HCT116 (cell line): ENCODE results near the gene FGF21. TPM values are rescaled to one million over a fixed set of nuclear protein-coding genes. Genes with fewer than 3 reads are reported as not detected.
A peak's percentile ranks its signal among the peaks of the same experiment; 100 is the strongest.

Source experiments
- ATAC-seq: fragments of 200-7000 bp; cut with Tn5 transposase; 2 replicates; pipeline ENCODE4 v1.9.1; 2020; ENCODE audit warnings: mild to moderate bottlenecking, moderate library complexity
- BruUV-seq: library from RNA; stranded (reverse); fragments of 400-500 nt; replicated peaks from 2 replicates; lab custom pipeline; 2021; lab: Mats Ljungman, UMichigan
- CTCF ChIA-PET: fragments of 300-600 bp; sonication (Branson Sonifier 250); formaldehyde crosslinking; loops from one replicate; lab custom pipeline; 2021; ENCODE audit warnings: antibody characterized with exemption; lab: Charles Lee
- POLR2A ChIA-PET: fragments of 300-600, 350-600 bp; sonication (Branson Sonifier 250); formaldehyde crosslinking; loops from one replicate; lab custom pipeline; 2021; ENCODE audit warnings: antibody characterized with exemption; lab: Charles Lee
- RAD21 ChIA-PET, 2 experiments: fragments of 300-600 bp; sonication (Branson Sonifier 250); formaldehyde crosslinking; loops; one replicate each; lab custom pipeline; 2023; ENCODE audit warnings: low total read pairs in 2 of 2; ENCODE audit not compliant: uncharacterized antibody in 2 of 2, unreplicated experiment in 2 of 2, low non-redundant PET in 1 of 2; lab: Charles Lee
- DNase-seq: peaks from one replicate; pipeline ENCODE4 v3.0.0-alpha.2; 2010; ENCODE audit warnings: low read depth, low spot score
- H2AFZ ChIP-seq: fragments of 200-600 bp; shearing (Covaris generic), sonication (generic); 2 replicates; pipeline ENCODE4 v1.6.1; 2017; ENCODE audit warnings: low read depth, mixed run types, mixed read lengths, antibody characterized with exemption, low read length; ENCODE audit not compliant: poor library complexity, severe bottlenecking
- H3K27ac ChIP-seq: 2 replicates; pipeline ENCODE4 v1.5.1; 2012; ENCODE audit warnings: low read depth, low read length
- H3K27me3 ChIP-seq: fragments of 200-600 bp; sonication (generic); 2 replicates; pipeline ENCODE4 v1.6.1; 2016; ENCODE audit warnings: mixed run types, low read length, mixed read lengths; ENCODE audit not compliant: insufficient read depth
- H3K36me3 ChIP-seq, 2 experiments: fragments of 200-500 bp in 1 of 2; fragments of 200-600 bp in 1 of 2; sonication (Bioruptor generic) in 1 of 2; sonication (generic) in 1 of 2; 2 replicates each; pipeline versions ENCODE4 v1.5.1 to v1.6.1; 2014 to 2016; ENCODE audit warnings: low read length in 2 of 2, inconsistent platforms in 1 of 2, mixed read lengths in 1 of 2, mixed run types in 1 of 2; ENCODE audit not compliant: insufficient read depth in 2 of 2, control insufficient read depth in 1 of 2
- H3K4me1 ChIP-seq, 2 experiments: fragments of 200-600 bp in 1 of 2; sonication (generic) in 1 of 2; 2 replicates each; pipeline versions ENCODE4 v1.5.1 to v1.6.1; 2012 to 2017; ENCODE audit warnings: low read length in 2 of 2, inconsistent platforms in 1 of 2, mild to moderate bottlenecking in 1 of 2, mixed read lengths in 1 of 2, mixed run types in 1 of 2, moderate library complexity in 1 of 2; ENCODE audit not compliant: insufficient read depth in 2 of 2, control insufficient read depth in 1 of 2
- H3K4me2 ChIP-seq: fragments of 200-600 bp; sonication (generic); 2 replicates; pipeline ENCODE4 v1.6.1; 2017; ENCODE audit warnings: mixed run types, low read length, mixed read lengths
- H3K4me3 ChIP-seq, 2 experiments: fragments of 200-600 bp in 1 of 2; sonication (generic) in 1 of 2; replicated peaks in 1 of 2; 2 replicates each; pipeline ENCODE4 v1.5.1; 2011 to 2016; ENCODE audit warnings: low read length in 2 of 2, control low read depth in 1 of 2, low read depth in 1 of 2, mild to moderate bottlenecking in 1 of 2, mixed read lengths in 1 of 2, mixed run types in 1 of 2
- H3K79me2 ChIP-seq: fragments of 200-600 bp; sonication (generic); 2 replicates; pipeline ENCODE4 v1.6.1; 2017; ENCODE audit warnings: mild to moderate bottlenecking, mixed run types, low read length, moderate library complexity, mixed read lengths; ENCODE audit not compliant: insufficient read depth
- H3K9ac ChIP-seq: fragments of 200-600 bp; sonication (generic); 2 replicates; pipeline ENCODE4 v1.6.1; 2016; ENCODE audit warnings: low read length, mixed read lengths
- H3K9me2 ChIP-seq: fragments of 200-600 bp; sonication (generic), shearing (Covaris generic); 2 replicates; pipeline ENCODE4 v1.6.1; 2017; ENCODE audit warnings: mixed run types, mild to moderate bottlenecking, moderate library complexity; ENCODE audit not compliant: insufficient read depth
- H3K9me3 ChIP-seq, 2 experiments: fragments of 200-500 bp in 1 of 2; fragments of 200-600 bp in 1 of 2; sonication (Bioruptor generic) in 1 of 2; sonication (generic) in 1 of 2; 2 replicates each; pipeline ENCODE4 v1.6.1; 2014 to 2017; ENCODE audit warnings: low read length in 2 of 2, mixed read lengths in 2 of 2, inconsistent platforms in 1 of 2, low read depth in 1 of 2, mild to moderate bottlenecking in 1 of 2, mixed run types in 1 of 2, moderate library complexity in 1 of 2; ENCODE audit not compliant: control insufficient read depth in 1 of 2, insufficient read depth in 1 of 2
- H4K20me1 ChIP-seq: fragments of 200-600 bp; sonication (generic), shearing (Covaris generic); 2 replicates; pipeline ENCODE4 v1.6.1; 2017; ENCODE audit warnings: mixed run types, mild to moderate bottlenecking, moderate library complexity; ENCODE audit not compliant: insufficient read depth
- JUND ChIP-seq: IDR thresholded peaks from 2 replicates; pipeline ENCODE4 v1.6.1; 2012
- POLR2A ChIP-seq: IDR thresholded peaks from 2 replicates; pipeline ENCODE4 v1.7.0; 2011; ENCODE audit warnings: borderline replicate concordance; ENCODE audit not compliant: insufficient read depth, insufficient read length; ENCODE audit errors: extremely low read depth
- POLR2AphosphoS5 ChIP-seq: IDR thresholded peaks from 2 replicates; pipeline ENCODE4 v1.6.1; 2011; ENCODE audit warnings: mild to moderate bottlenecking, low read depth, low read length, moderate library complexity
- SIN3A ChIP-seq: IDR thresholded peaks from 2 replicates; pipeline ENCODE4 v1.6.1; 2012; ENCODE audit warnings: low read depth
- SRF ChIP-seq: IDR thresholded peaks from 2 replicates; pipeline ENCODE4 v1.6.1; 2012; ENCODE audit warnings: low read depth
- TCF7L2 ChIP-seq: IDR thresholded peaks from 2 replicates; pipeline ENCODE4 v1.7.0; 2011; ENCODE audit warnings: borderline replicate concordance, inconsistent platforms; ENCODE audit not compliant: insufficient read depth, insufficient read length; ENCODE audit errors: extremely low read depth
- YY1 ChIP-seq: IDR thresholded peaks from 2 replicates; pipeline ENCODE4 v1.6.1; 2011; ENCODE audit warnings: low read length, low read depth, moderate library complexity, mild to moderate bottlenecking; ENCODE audit not compliant: insufficient replicate concordance; ENCODE audit errors: extremely low read depth
- ZNF274 ChIP-seq: fragments of 200-500 bp; sonication (Bioruptor generic); IDR thresholded peaks from 2 replicates; pipeline ENCODE4 v1.6.1; 2014; ENCODE audit warnings: mild to moderate bottlenecking, low read depth, low read length, inconsistent platforms
- intact Hi-C: fragments of 100-400 bp; cut with micrococcal nuclease; formaldehyde crosslinking; loops from 2 replicates; pipeline ENCODE4 v1.10.0; 2022
- total RNA-seq: library from RNA; stranded (reverse); gene quantifications from one replicate; pipeline ENCODE4 v1.2.1, GENCODE V29; 2021; ENCODE audit not compliant: unreplicated experiment
- TF ChIP-seq, protein P1 (sequence below), 3 experiments: fragments of 200-600 bp in 1 of 3; sonication (generic) in 1 of 3; IDR thresholded peaks in 2 of 3; conservative IDR thresholded peaks in 1 of 3; 2 replicates each; pipeline ENCODE4 v1.5.1; 2012 to 2017; ENCODE audit warnings: low read depth in 2 of 3, low read length in 2 of 3, antibody characterized with exemption in 1 of 3, borderline replicate concordance in 1 of 3, control low read depth in 1 of 3, mild to moderate bottlenecking in 1 of 3, mixed read lengths in 1 of 3, mixed run types in 1 of 3, moderate library complexity in 1 of 3; ENCODE audit not compliant: insufficient read depth in 1 of 3
- TF ChIP-seq, protein P2 (sequence below): IDR thresholded peaks from 2 replicates; pipeline ENCODE4 v1.6.1; 2011; ENCODE audit warnings: mild to moderate bottlenecking, low read length, moderate library complexity; ENCODE audit not compliant: insufficient replicate concordance; ENCODE audit errors: extremely low read depth

FGF21 gene
- total RNA-seq, 1 experiment from 2014 or later = 0.81 TPM

DNA sequence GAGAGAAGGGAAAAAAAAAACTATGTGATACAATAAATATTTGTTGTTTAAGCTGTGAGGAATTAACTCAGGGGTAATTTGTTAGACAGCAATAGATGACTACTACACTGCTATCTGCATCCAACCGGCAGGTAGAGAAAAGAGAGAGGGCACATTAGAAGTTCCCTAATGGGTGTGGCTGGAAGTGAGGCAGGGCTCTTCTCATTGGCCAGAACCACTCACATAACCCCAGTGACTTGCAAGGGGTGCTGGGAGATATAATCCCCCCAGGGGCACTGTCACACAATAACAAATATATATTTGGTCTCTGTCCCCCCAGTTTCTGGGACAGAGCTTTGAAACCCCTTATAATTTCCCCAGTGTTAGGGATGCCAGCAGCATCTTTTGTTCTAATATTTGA is 24.3 kb downstream of the FGF21 start:
- Histone ChIP-seq H2AFZ (peak overlapping the region; percentile 56), H3K9me3 (no peaks in the 10 kb centered on the region), H3K27me3 (no peaks in the 10 kb centered on the region), H3K27ac (no peak overlapping the region), H3K9ac (no peak overlapping the region), H3K4me3 (no peak overlapping the region), H4K20me1 (no peaks in the 10 kb centered on the region), H3K36me3 (no peaks in the 10 kb centered on the region), H3K9me2 (no peaks in the 10 kb centered on the region), H3K4me2 (no peak overlapping the region), H3K4me1 (peaks cover 23 to 28% of the 10 kb centered on the region in 2 experiments; a peak in 3 of 4 replicates), H3K79me2 (no peaks in the 10 kb centered on the region)
- TF ChIP-seq TCF7L2 (no peak), SIN3A (no peak), YY1 (no peak), SRF (no peak), POLR2AphosphoS5 (no peak), JUND (no peak), POLR2A (no peak), ZNF274 (no peak)
- TF ChIP-seq, protein P1, sequence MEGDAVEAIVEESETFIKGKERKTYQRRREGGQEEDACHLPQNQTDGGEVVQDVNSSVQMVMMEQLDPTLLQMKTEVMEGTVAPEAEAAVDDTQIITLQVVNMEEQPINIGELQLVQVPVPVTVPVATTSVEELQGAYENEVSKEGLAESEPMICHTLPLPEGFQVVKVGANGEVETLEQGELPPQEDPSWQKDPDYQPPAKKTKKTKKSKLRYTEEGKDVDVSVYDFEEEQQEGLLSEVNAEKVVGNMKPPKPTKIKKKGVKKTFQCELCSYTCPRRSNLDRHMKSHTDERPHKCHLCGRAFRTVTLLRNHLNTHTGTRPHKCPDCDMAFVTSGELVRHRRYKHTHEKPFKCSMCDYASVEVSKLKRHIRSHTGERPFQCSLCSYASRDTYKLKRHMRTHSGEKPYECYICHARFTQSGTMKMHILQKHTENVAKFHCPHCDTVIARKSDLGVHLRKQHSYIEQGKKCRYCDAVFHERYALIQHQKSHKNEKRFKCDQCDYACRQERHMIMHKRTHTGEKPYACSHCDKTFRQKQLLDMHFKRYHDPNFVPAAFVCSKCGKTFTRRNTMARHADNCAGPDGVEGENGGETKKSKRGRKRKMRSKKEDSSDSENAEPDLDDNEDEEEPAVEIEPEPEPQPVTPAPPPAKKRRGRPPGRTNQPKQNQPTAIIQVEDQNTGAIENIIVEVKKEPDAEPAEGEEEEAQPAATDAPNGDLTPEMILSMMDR (IDR thresholded peaks at IDR 0.05 in 2 of 3, conservative IDR thresholded peaks at IDR 0.05 in 1 of 3; ENCODE audit: borderline replicate concordance in 1 of 3, insufficient read depth in 1 of 3, low read depth in 2 of 3, low read length in 2 of 3) = no peak
- TF ChIP-seq, protein P2, sequence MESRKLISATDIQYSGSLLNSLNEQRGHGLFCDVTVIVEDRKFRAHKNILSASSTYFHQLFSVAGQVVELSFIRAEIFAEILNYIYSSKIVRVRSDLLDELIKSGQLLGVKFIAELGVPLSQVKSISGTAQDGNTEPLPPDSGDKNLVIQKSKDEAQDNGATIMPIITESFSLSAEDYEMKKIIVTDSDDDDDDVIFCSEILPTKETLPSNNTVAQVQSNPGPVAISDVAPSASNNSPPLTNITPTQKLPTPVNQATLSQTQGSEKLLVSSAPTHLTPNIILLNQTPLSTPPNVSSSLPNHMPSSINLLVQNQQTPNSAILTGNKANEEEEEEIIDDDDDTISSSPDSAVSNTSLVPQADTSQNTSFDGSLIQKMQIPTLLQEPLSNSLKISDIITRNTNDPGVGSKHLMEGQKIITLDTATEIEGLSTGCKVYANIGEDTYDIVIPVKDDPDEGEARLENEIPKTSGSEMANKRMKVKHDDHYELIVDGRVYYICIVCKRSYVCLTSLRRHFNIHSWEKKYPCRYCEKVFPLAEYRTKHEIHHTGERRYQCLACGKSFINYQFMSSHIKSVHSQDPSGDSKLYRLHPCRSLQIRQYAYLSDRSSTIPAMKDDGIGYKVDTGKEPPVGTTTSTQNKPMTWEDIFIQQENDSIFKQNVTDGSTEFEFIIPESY = no peak
- BruUV-seq = no TSS peak
- ChIA-PET POLR2A (interaction anchor here (1.5 kb wide), 1 partner anchor 92 kb away, joined by 3 read pairs; no protein-coding TSS in a partner anchor), RAD21 (no interaction called here), CTCF (no interaction called here)
- intact Hi-C loops = no loop called here
- ATAC-seq = peak; percentile 40; the same call in 1 of the 2 replicates
- DNase-seq = no peak
